MCF 10A (cell line): ENCODE data around the gene DNAH9. TPM values are rescaled to one million over a fixed set of nuclear protein-coding genes. Genes with fewer than 3 reads are reported as not detected.

Experiments
- BruUV-seq: library from RNA; stranded (reverse); fragments of 400-500 nt; replicated peaks from 2 replicates; lab custom pipeline; 2021; lab: Mats Ljungman, UMichigan
- CTCF ChIA-PET: fragments of 300-600 bp; sonication (Branson Sonifier 250); formaldehyde crosslinking; extraction: SDS; loops from one replicate; lab custom pipeline; 2021; ENCODE audit warnings: antibody characterized with exemption, inconsistent platforms; lab: Yijun Ruan, JAX
- POLR2A ChIA-PET: fragments of 300-600, 350-650 bp; sonication (Branson Sonifier 250); formaldehyde crosslinking; extraction: SDS; loops from one replicate; lab custom pipeline; 2020; ENCODE audit warnings: antibody characterized with exemption, inconsistent platforms; lab: Yijun Ruan, JAX
- DNase-seq: peaks from one replicate; pipeline ENCODE4 v3.0.0-alpha.2; 2018; ENCODE audit not compliant: unreplicated experiment
- H3K27ac Mint-ChIP-seq: one replicate; pipeline ENCODE4 v1.8.0; 2022; ENCODE audit warnings: mild to moderate bottlenecking, low read depth, mixed read lengths; ENCODE audit not compliant: unreplicated experiment
- H3K27me3 Mint-ChIP-seq: one replicate; pipeline ENCODE4 v1.8.0; 2022; ENCODE audit warnings: mixed read lengths; ENCODE audit not compliant: insufficient read depth, unreplicated experiment
- H3K36me3 Mint-ChIP-seq: one replicate; pipeline ENCODE4 v1.8.0; 2022; ENCODE audit warnings: mild to moderate bottlenecking, moderate library complexity, mixed read lengths; ENCODE audit not compliant: insufficient read depth, unreplicated experiment
- H3K4me1 Mint-ChIP-seq: one replicate; pipeline ENCODE4 v1.8.0; 2022; ENCODE audit warnings: mixed read lengths; ENCODE audit not compliant: insufficient read depth, unreplicated experiment
- H3K4me3 Mint-ChIP-seq: one replicate; pipeline ENCODE4 v1.8.0; 2022; ENCODE audit warnings: mild to moderate bottlenecking, moderate library complexity, mixed read lengths; ENCODE audit not compliant: unreplicated experiment
- H3K9me3 Mint-ChIP-seq: one replicate; pipeline ENCODE4 v1.8.0; 2022; ENCODE audit warnings: mixed read lengths; ENCODE audit not compliant: unreplicated experiment
- CTCF ChIP-seq: fragments of 200-600 bp; IDR thresholded peaks from one replicate; pipeline ENCODE4 v1.8.0; 2022; ENCODE audit warnings: antibody characterized with exemption, mild to moderate bottlenecking; ENCODE audit not compliant: unreplicated experiment
- intact Hi-C: fragments of 100-400 bp; cut with micrococcal nuclease; formaldehyde crosslinking; loops from 2 replicates; pipeline ENCODE4 v1.14.1; 2022
- total RNA-seq: library from RNA; stranded (reverse); gene quantifications from 2 replicates; pipeline ENCODE4 v1.2.3, GENCODE V29; 2022

DNAH9 gene
- total RNA-seq, 1 experiment from 2014 or later = 0.44 TPM

GRCh38 chr17:11554042-11554441 lies 44.2 kb upstream of the DNAH9 start:
- no peak for DNase-seq
- no peaks in the 10 kb centered on the region for H3K36me3 Mint-ChIP-seq
- CTCF ChIA-PET = interaction anchor here (0.6 kb wide), 2 partner anchors 12 to 223 kb away, joined by 3 to 6 read pairs; no protein-coding TSS in a partner anchor
- POLR2A ChIA-PET = no interaction called here
- TF ChIP-seq CTCF = no peak
- H3K9me3 Mint-ChIP-seq = no peaks in the 10 kb centered on the region
- H3K4me3 Mint-ChIP-seq = no peak overlapping the region
- intact Hi-C loops = no loop called here
- H3K27ac Mint-ChIP-seq = no peak overlapping the region
- H3K4me1 Mint-ChIP-seq = peaks cover 27% of the 10 kb centered on the region
- no TSS peak for BruUV-seq
- no peaks in the 10 kb centered on the region for H3K27me3 Mint-ChIP-seq

GRCh38 chr17:11554542-11554941 lies 43.7 kb upstream of the DNAH9 start:
- peaks cover 27% of the 10 kb centered on the region for H3K4me1 Mint-ChIP-seq
- H3K4me3 Mint-ChIP-seq = peak overlapping the region; percentile 2
- no peak for TF ChIP-seq CTCF
- no peaks in the 10 kb centered on the region for H3K27me3 Mint-ChIP-seq
- CTCF ChIA-PET = interaction anchor here (0.6 to 0.7 kb wide), 2 partner anchors 223 to 705 kb away, joined by 3 read pairs; no protein-coding TSS in a partner anchor
- intact Hi-C loops = no loop called here
- no peaks in the 10 kb centered on the region for H3K9me3 Mint-ChIP-seq
- BruUV-seq = no TSS peak
- DNase-seq = no peak
- H3K27ac Mint-ChIP-seq = no peak overlapping the region
- H3K36me3 Mint-ChIP-seq = no peaks in the 10 kb centered on the region
- POLR2A ChIA-PET = no interaction called here

- CTCF ChIA-PET = no interaction called here
- H3K36me3 Mint-ChIP-seq = no peaks in the 10 kb centered on the region
- H3K9me3 Mint-ChIP-seq = no peaks in the 10 kb centered on the region
- H3K27ac Mint-ChIP-seq = no peak overlapping the region
- H3K4me1 Mint-ChIP-seq = peaks cover 27% of the 10 kb centered on the region
- DNase-seq = no peak
- no TSS peak for BruUV-seq
- no peaks in the 10 kb centered on the region for H3K27me3 Mint-ChIP-seq
- TF ChIP-seq CTCF = no peak
- intact Hi-C loops = no loop called here
- POLR2A ChIA-PET = no interaction called here
- no peak overlapping the region for H3K4me3 Mint-ChIP-seq
Measured at GRCh38 chr17:11555530-11555929, 42.7 kb upstream of the DNAH9 start.

- no peaks in the 10 kb centered on the region for H3K27me3 Mint-ChIP-seq
- H3K9me3 Mint-ChIP-seq = no peaks in the 10 kb centered on the region
- H3K4me3 Mint-ChIP-seq = no peak overlapping the region
- no peak for TF ChIP-seq CTCF
- intact Hi-C loops = no loop called here
- no peak for DNase-seq
- H3K27ac Mint-ChIP-seq = no peak overlapping the region
- no peaks in the 10 kb centered on the region for H3K36me3 Mint-ChIP-seq
- no TSS peak for BruUV-seq
- ChIA-PET POLR2A (no interaction called here), CTCF (no interaction called here)
- H3K4me1 Mint-ChIP-seq = peaks cover 35% of the 10 kb centered on the region
Measured at GRCh38 chr17:11557727-11558452, 40.4 kb upstream of the DNAH9 start.
